Ishikawa (cell line): Measurements from ENCODE around the gene MAML2.

ENCODE experiments used
- EP300 ChIP-seq: IDR thresholded peaks from 2 replicates; pipeline ENCODE4 v1.6.1; 2012; ENCODE audit warnings: borderline replicate concordance
- YY1 ChIP-seq: IDR thresholded peaks from 2 replicates; pipeline ENCODE4 v1.6.1; 2012; ENCODE audit warnings: low read depth

GRCh38 chr11:96337541-96338431, 5.2 kb downstream of the MAML2 start:
- TF ChIP-seq YY1, result no peak
- no peak for TF ChIP-seq EP300
